Measurements from ENCODE around the gene ATP2B1.

- no peak for TF ChIP-seq CTCF (IDR thresholded peaks at IDR 0.05)
- no peak for TF ChIP-seq ZFX (IDR thresholded peaks at IDR 0.05; ENCODE audit: borderline replicate concordance)
Measured at GRCh38 chr12:89632778-89633177, 75.9 kb downstream of the ATP2B1 start.
